Endothelial cell of umbilical vein (primary cell): Measurements from ENCODE around the gene TMEM35A.

Experiments used
- EZH2 ChIP-seq: IDR thresholded peaks from 2 replicates; pipeline ENCODE4 v1.6.1; 2012; ENCODE audit warnings: borderline replicate concordance, low read depth, mild to moderate bottlenecking, moderate library complexity, low read length, inconsistent platforms; ENCODE audit not compliant: severe bottlenecking
- GATA2 ChIP-seq: IDR thresholded peaks from 2 replicates; pipeline ENCODE4 v1.7.0; 2011; ENCODE audit warnings: low read depth, mild to moderate bottlenecking, moderate library complexity, mixed read lengths, low read length; ENCODE audit not compliant: insufficient read length, insufficient read depth
- JUN ChIP-seq: IDR thresholded peaks from 2 replicates; pipeline ENCODE4 v1.6.1; 2011; ENCODE audit warnings: borderline replicate concordance, low read depth; ENCODE audit not compliant: insufficient read length, insufficient read depth
- MAX ChIP-seq: IDR thresholded peaks from 2 replicates; pipeline ENCODE4 v1.6.1; 2011; ENCODE audit not compliant: insufficient read depth, insufficient read length
- MYC ChIP-seq: IDR thresholded peaks from one replicate; pipeline ENCODE4 v1.6.1; 2011; ENCODE audit warnings: mild to moderate bottlenecking, low read depth, low read length
- POLR2A ChIP-seq: IDR thresholded peaks from 2 replicates; pipeline ENCODE4 v1.6.1; 2012; ENCODE audit warnings: low read depth, mild to moderate bottlenecking, control low read depth, low read length
- POLR2AphosphoS5 ChIP-seq: IDR thresholded peaks from 2 replicates; pipeline ENCODE4 v1.6.1; 2012; ENCODE audit warnings: low read depth, mild to moderate bottlenecking, control low read depth, low read length, moderate library complexity; ENCODE audit not compliant: insufficient read depth
- TF ChIP-seq, protein P1 (sequence below), 2 donors: IDR thresholded peaks; 1 replicate in 1 of 2; 2 replicates in 1 of 2; pipeline ENCODE4 v1.5.1; 2011; ENCODE audit warnings: low read length in 2 of 2, mild to moderate bottlenecking in 2 of 2, moderate library complexity in 2 of 2, control low read depth in 1 of 2, inconsistent platforms in 1 of 2, low read depth in 1 of 2; ENCODE audit not compliant: insufficient read depth in 1 of 2; ENCODE audit errors: extremely low read depth in 1 of 2

DNA sequence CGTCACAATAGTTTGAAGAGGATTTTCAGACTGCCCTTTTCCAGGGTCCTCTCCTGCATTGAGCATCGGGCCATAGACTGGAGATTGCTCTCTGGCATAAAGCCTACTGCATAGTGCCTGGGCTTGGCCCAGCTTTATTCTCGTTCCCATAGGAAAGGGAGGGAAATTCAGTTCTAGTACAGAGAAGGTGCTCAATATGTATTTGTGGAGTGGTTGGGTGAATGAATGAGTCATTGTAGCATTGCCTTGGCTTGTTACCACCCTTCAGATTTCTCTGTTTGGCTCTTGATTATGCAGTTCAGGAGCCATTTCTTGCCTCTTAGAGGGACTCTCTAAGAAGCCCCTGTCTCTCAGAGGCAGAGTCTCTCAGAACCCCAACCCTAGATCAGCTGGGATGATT is 2.6 kb downstream of the TMEM35A start:
- TF ChIP-seq, protein P1, sequence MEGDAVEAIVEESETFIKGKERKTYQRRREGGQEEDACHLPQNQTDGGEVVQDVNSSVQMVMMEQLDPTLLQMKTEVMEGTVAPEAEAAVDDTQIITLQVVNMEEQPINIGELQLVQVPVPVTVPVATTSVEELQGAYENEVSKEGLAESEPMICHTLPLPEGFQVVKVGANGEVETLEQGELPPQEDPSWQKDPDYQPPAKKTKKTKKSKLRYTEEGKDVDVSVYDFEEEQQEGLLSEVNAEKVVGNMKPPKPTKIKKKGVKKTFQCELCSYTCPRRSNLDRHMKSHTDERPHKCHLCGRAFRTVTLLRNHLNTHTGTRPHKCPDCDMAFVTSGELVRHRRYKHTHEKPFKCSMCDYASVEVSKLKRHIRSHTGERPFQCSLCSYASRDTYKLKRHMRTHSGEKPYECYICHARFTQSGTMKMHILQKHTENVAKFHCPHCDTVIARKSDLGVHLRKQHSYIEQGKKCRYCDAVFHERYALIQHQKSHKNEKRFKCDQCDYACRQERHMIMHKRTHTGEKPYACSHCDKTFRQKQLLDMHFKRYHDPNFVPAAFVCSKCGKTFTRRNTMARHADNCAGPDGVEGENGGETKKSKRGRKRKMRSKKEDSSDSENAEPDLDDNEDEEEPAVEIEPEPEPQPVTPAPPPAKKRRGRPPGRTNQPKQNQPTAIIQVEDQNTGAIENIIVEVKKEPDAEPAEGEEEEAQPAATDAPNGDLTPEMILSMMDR (IDR thresholded peaks at IDR 0.05; ENCODE audit: extremely low read depth in 1 of 2, insufficient read depth in 1 of 2, low read depth in 1 of 2, low read length in 2 of 2) = no peak
- TF ChIP-seq EZH2 (no peak), MAX (no peak), POLR2A (no peak), POLR2AphosphoS5 (no peak), GATA2 (no peak), MYC (no peak), JUN (no peak)
